IMR-90 (cell line): ENCODE measurements around the gene SPINT2. TPM values are rescaled to one million over a fixed set of nuclear protein-coding genes. Genes with fewer than 3 reads are reported as not detected.

Experiments
- ATAC-seq: fragments of 200-7000 bp; cut with Tn5 transposase; 2 replicates; pipeline ENCODE4 v1.9.1; 2020; ENCODE audit warnings: low read depth, mild to moderate bottlenecking, moderate library complexity
- BruUV-seq: library from RNA; stranded (reverse); fragments of 400-500 nt; replicated peaks from 2 replicates; lab custom pipeline; 2021; lab: Mats Ljungman, UMichigan
- CTCF ChIA-PET: fragments of 300-600 bp; formaldehyde crosslinking; extraction: SDS; loops from one replicate; lab custom pipeline; 2021; ENCODE audit warnings: antibody characterized with exemption; lab: Yijun Ruan, JAX
- POLR2A ChIA-PET: fragments of 300-600 bp; sonication (Branson Sonifier 250); formaldehyde crosslinking; loops from one replicate; lab custom pipeline; 2022; ENCODE audit warnings: antibody characterized with exemption; ENCODE audit not compliant: unreplicated experiment; lab: Charles Lee
- DNase-seq: peaks from one replicate; pipeline ENCODE4 v3.0.0; 2013
- H2AFZ ChIP-seq: replicated peaks from 2 replicates; pipeline ENCODE3; 2013; ENCODE audit warnings: low read length, mild to moderate bottlenecking; ENCODE audit not compliant: poor library complexity
- H2AK5ac ChIP-seq: 2 replicates; pipeline ENCODE4 v1.6.1; 2013; ENCODE audit warnings: low read depth, low read length, inconsistent platforms
- H2AK9ac ChIP-seq: replicated peaks from 2 replicates; pipeline ENCODE3; 2013; ENCODE audit warnings: mild to moderate bottlenecking, low read depth, low read length, moderate library complexity; ENCODE audit not compliant: poor library complexity
- H2BK120ac ChIP-seq: 2 replicates; pipeline ENCODE4 v1.6.1; 2013; ENCODE audit warnings: low read depth, low read length, inconsistent platforms
- H2BK15ac ChIP-seq: 3 replicates; pipeline ENCODE4 v1.6.1; 2013; ENCODE audit warnings: low read depth, low read length, inconsistent platforms
- H2BK20ac ChIP-seq: 2 replicates; pipeline ENCODE4 v1.6.1; 2013; ENCODE audit warnings: low read depth, mild to moderate bottlenecking, inconsistent platforms, low read length, moderate library complexity
- H2BK5ac ChIP-seq: 2 replicates; pipeline ENCODE4 v1.6.1; 2013; ENCODE audit warnings: mild to moderate bottlenecking, low read depth, low read length, inconsistent platforms; ENCODE audit not compliant: poor library complexity, severe bottlenecking
- H3K14ac ChIP-seq: replicated peaks from 2 replicates; pipeline ENCODE4 v1.6.1; 2013; ENCODE audit warnings: low read depth, low read length, inconsistent platforms
- H3K18ac ChIP-seq: 2 replicates; pipeline ENCODE4 v1.6.1; 2013; ENCODE audit warnings: low read depth, low read length, control low read depth
- H3K23ac ChIP-seq: 2 replicates; pipeline ENCODE4 v1.6.1; 2013; ENCODE audit warnings: low read depth, low read length, inconsistent platforms
- H3K27ac ChIP-seq: 2 replicates; pipeline ENCODE4 v1.5.1; 2013; ENCODE audit warnings: mild to moderate bottlenecking, control low read depth, low read length; ENCODE audit not compliant: insufficient read depth
- H3K27me3 ChIP-seq: 2 replicates; pipeline ENCODE4 v1.6.1; 2013; ENCODE audit warnings: low read length; ENCODE audit not compliant: control insufficient read depth, insufficient read depth
- H3K36me3 ChIP-seq: 2 replicates; pipeline ENCODE4 v1.6.1; 2013; ENCODE audit warnings: low read length, mixed read lengths; ENCODE audit not compliant: control insufficient read depth, insufficient read depth
- H3K4ac ChIP-seq: 2 replicates; pipeline ENCODE4 v1.6.1; 2013; ENCODE audit warnings: low read depth, low read length, inconsistent platforms
- H3K4me1 ChIP-seq: 2 replicates; pipeline ENCODE4 v1.6.1; 2013; ENCODE audit warnings: low read length, mixed read lengths; ENCODE audit not compliant: control insufficient read depth, insufficient read depth
- H3K4me2 ChIP-seq: 2 replicates; pipeline ENCODE4 v1.6.1; 2013; ENCODE audit warnings: low read depth, mild to moderate bottlenecking, control low read depth, low read length, moderate library complexity
- H3K4me3 ChIP-seq: 2 replicates; pipeline ENCODE4 v1.5.1; 2013; ENCODE audit warnings: low read depth, mild to moderate bottlenecking, control low read depth, low read length, moderate library complexity; ENCODE audit not compliant: insufficient read depth
- H3K56ac ChIP-seq: 2 replicates; pipeline ENCODE4 v1.6.1; 2013; ENCODE audit warnings: low read length, inconsistent platforms; ENCODE audit not compliant: insufficient read depth; ENCODE audit errors: extremely low read depth
- H3K79me1 ChIP-seq, 2 experiments: 2 replicates each; pipeline ENCODE4 v1.6.1; 2013; ENCODE audit warnings: low read length in 2 of 2, inconsistent platforms in 1 of 2, low read depth in 1 of 2
- H3K9ac ChIP-seq: 2 replicates; pipeline ENCODE4 v1.6.1; 2013; ENCODE audit warnings: low read depth, low read length, control low read depth
- H3K9me1 ChIP-seq: 2 replicates; pipeline ENCODE4 v1.6.1; 2013; ENCODE audit warnings: low read length, inconsistent platforms; ENCODE audit not compliant: insufficient read depth
- H3K9me3 ChIP-seq: 2 replicates; pipeline ENCODE4 v1.6.1; 2013; ENCODE audit warnings: low read length; ENCODE audit not compliant: control insufficient read depth, insufficient read depth
- H4K20me1 ChIP-seq: 2 replicates; pipeline ENCODE4 v1.6.1; 2013; ENCODE audit warnings: low read length, inconsistent platforms; ENCODE audit not compliant: insufficient read depth
- H4K5ac ChIP-seq: 2 replicates; pipeline ENCODE4 v1.6.1; 2013; ENCODE audit warnings: mild to moderate bottlenecking, low read depth, low read length, control low read depth
- H4K8ac ChIP-seq, 2 experiments: 2 replicates each; pipeline ENCODE4 v1.6.1; 2013; ENCODE audit warnings: low read depth in 2 of 2, low read length in 2 of 2, control low read depth in 1 of 2, inconsistent platforms in 1 of 2
- H4K91ac ChIP-seq: 2 replicates; pipeline ENCODE4 v1.6.1; 2013; ENCODE audit warnings: low read depth, low read length, inconsistent platforms; ENCODE audit not compliant: insufficient read depth
- CEBPB ChIP-seq: IDR thresholded peaks from 2 replicates; pipeline ENCODE4 v1.6.1; 2012; ENCODE audit warnings: low read depth, low read length, improper control_type of control experiment
- CTCF ChIP-seq: conservative IDR thresholded peaks from 2 replicates; pipeline ENCODE4 v1.5.1; 2012; ENCODE audit warnings: mild to moderate bottlenecking, low read depth, low read length, improper control_type of control experiment
- ELK1 ChIP-seq: fragments of 150-350 bp; IDR thresholded peaks from 2 replicates; pipeline ENCODE4 v1.6.1; 2016; ENCODE audit warnings: low read depth, mild to moderate bottlenecking, low read length, moderate library complexity, borderline replicate concordance
- FOS ChIP-seq: fragments of 150-350 bp; IDR thresholded peaks from 2 replicates; pipeline ENCODE4 v1.6.1; 2016; ENCODE audit warnings: low read depth, low read length
- MAZ ChIP-seq: IDR thresholded peaks from 2 replicates; pipeline ENCODE4 v1.6.1; 2012; ENCODE audit warnings: low read depth, mild to moderate bottlenecking, low read length, improper control_type of control experiment, moderate library complexity, borderline replicate concordance
- MXI1 ChIP-seq: IDR thresholded peaks from 2 replicates; pipeline ENCODE4 v1.6.1; 2012; ENCODE audit warnings: low read depth, mild to moderate bottlenecking, low read length, moderate library complexity, borderline replicate concordance
- RAD21 ChIP-seq: IDR thresholded peaks from 2 replicates; pipeline ENCODE4 v1.6.1; 2012; ENCODE audit warnings: low read length, improper control_type of control experiment
- RFX5 ChIP-seq: IDR thresholded peaks from 2 replicates; pipeline ENCODE4 v1.8.0; 2012; ENCODE audit warnings: low read depth, mild to moderate bottlenecking, low read length, moderate library complexity
- WGBS, 2 experiments: methylation state at CpG; one replicate each; pipeline versions ENCODE4 v1.1.5 to v1.1.7; 2013; ENCODE audit warnings: missing lambda C conversion rate in 2 of 2; ENCODE audit not compliant: insufficient read length in 1 of 2; ENCODE audit errors: extremely low coverage in 2 of 2; 5-methylcytosine and 5-hydroxymethylcytosine counted together
- dilution Hi-C: fragments of 300-500 bp; cut with HindIII; formaldehyde crosslinking; loops from one replicate; pipeline ENCODE4 v1.14.3; 2018; ENCODE audit warnings: low sequenced_read_pairs; ENCODE audit not compliant: unreplicated experiment
- in situ Hi-C: fragments of 300-500 bp; cut with MboI; formaldehyde crosslinking; loops from 3 replicates; pipeline ENCODE4 v1.14.3; 2019; ENCODE audit warnings: low sequenced_read_pairs, inconsistent platforms, mixed read lengths
- intact Hi-C: fragments of 100-400 bp; cut with micrococcal nuclease; formaldehyde crosslinking; loops from 2 replicates; pipeline ENCODE4 v1.10.0; 2022
- polyA plus RNA-seq, 3 experiments: library from polyadenylated mRNA; depleted of rRNA; stranded (reverse); fragments of >200 nt; gene quantifications; 2 replicates each; pipeline ENCODE4 v1.2.3, GENCODE V29; 2012; ENCODE audit warnings: low replicate concordance in 1 of 3
- total RNA-seq: library from RNA; depleted of rRNA; stranded (reverse); fragments of >200 nt; gene quantifications from 2 replicates; pipeline ENCODE4 v1.2.3, GENCODE V29; 2012

SPINT2 gene
- total and polyA plus RNA-seq, 2 of the 4 experiments (the other 2 are of a cell fraction), result 0.54 to 1.2 TPM

GRCh38 chr19:38298821-38299680 is 34.7 kb downstream of the SPINT2 start:
- TF ChIP-seq MXI1, result no peak
- TF ChIP-seq CTCF, result no peak
- no peak for TF ChIP-seq FOS
- TF ChIP-seq MAZ, result no peak
- TF ChIP-seq RAD21, result no peak
- no peak for TF ChIP-seq ELK1
- no peak for TF ChIP-seq RFX5
- no peak for TF ChIP-seq CEBPB
- no peak overlapping the region for H3K56ac ChIP-seq
- dilution Hi-C loops, result no loop called here
- H3K4me3 ChIP-seq, result no peak overlapping the region
- ChIA-PET POLR2A (interaction anchor here (0.8 kb wide), 1 partner anchor 19 kb away, joined by 3 read pairs; no protein-coding TSS in a partner anchor), CTCF (no interaction called here)
- peak overlapping the region; percentile 26 for H3K14ac ChIP-seq
- peaks cover 9% of the 10 kb centered on the region for H4K20me1 ChIP-seq
- peak overlapping the region; percentile 66 for H4K91ac ChIP-seq
- BruUV-seq, result no TSS peak
- H2BK5ac ChIP-seq, result no peak overlapping the region
- intact Hi-C loops, result no loop called here
- H2BK20ac ChIP-seq, result 0 out of 2 replicates have a peak overlapping the region, but pooled peaks have one; percentile 24
- H2AK5ac ChIP-seq, result peak overlapping the region; percentile 68; the same call in 1 of the 2 replicates
- H3K23ac ChIP-seq, result 0 out of 2 replicates have a peak overlapping the region, but pooled peaks have one; percentile 10
- H3K27ac ChIP-seq, result peak overlapping the region; percentile 7; the same call in 1 of the 2 replicates
- H3K4me2 ChIP-seq, result no peak overlapping the region
- peak; percentile 64 for DNase-seq
- WGBS, 2 experiments, result 57% methylated on average over 1 of the region's 11 CpGs; no CpG with 5 or more reads in 1 of the 2 experiments
- 0 out of 2 replicates have a peak overlapping the region, but pooled peaks have one; percentile 18 for H3K18ac ChIP-seq
- H2BK15ac ChIP-seq, result peak overlapping the region; percentile 25; the same call in 1 of the 3 replicates
- no peaks in the 10 kb centered on the region; the same call in 1 of the 2 replicates for H3K36me3 ChIP-seq
- H3K9me1 ChIP-seq, result peaks cover 9% of the 10 kb centered on the region
- H3K79me1 ChIP-seq, result peaks cover 0 to 2% of the 10 kb centered on the region in 2 experiments; a peak in 1 of 4 replicates
- peak overlapping the region; percentile 58 for H3K4ac ChIP-seq
- peaks cover 15% of the 10 kb centered on the region for H3K4me1 ChIP-seq
- H3K9me3 ChIP-seq, result no peaks in the 10 kb centered on the region
- H2BK120ac ChIP-seq, result peak overlapping the region; percentile 49
- peak overlapping the region; percentile 74 for H2AK9ac ChIP-seq
- H2AFZ ChIP-seq, result peak overlapping the region; percentile 44
- no peaks in the 10 kb centered on the region for H3K27me3 ChIP-seq
- H3K9ac ChIP-seq, result no peak overlapping the region
- peak; percentile 52 for ATAC-seq
- peak overlapping the region in 1 of 2 experiments; percentile 51; a peak in 2 of 4 replicates for H4K8ac ChIP-seq
- in situ Hi-C loops, result no loop called here
- H4K5ac ChIP-seq, result no peak overlapping the region
